ENCODE results near the gene BPIFB3. TPM values are rescaled to one million over a fixed set of nuclear protein-coding genes. Genes with fewer than 3 reads are reported as not detected.

BPIFB3 gene
- total and polyA plus RNA-seq, 11 donors: not detected

DNA sequence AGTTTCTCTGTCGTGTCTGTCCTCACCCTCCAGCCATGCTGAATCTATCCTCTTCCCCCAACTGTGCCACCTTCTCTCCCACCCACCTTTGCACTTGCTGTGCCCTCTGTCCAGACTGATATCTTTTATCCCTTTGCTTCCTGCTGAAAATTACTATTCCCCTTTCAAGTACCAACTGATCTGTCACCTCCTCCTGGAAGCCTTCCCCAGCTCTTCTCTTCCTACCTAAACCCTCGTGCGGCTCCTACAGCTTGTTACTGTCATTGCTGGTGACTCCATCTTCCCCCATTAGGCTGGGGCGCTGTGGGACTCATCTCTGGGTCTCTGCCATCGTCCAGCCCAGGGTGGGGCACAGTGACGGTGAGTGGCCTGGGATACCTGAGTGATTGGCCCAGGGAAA is 21.1 kb upstream of the BPIFB3 start:
- 78 to 84% (median 80%) methylated on average over 6 of the region's 6 CpGs for WGBS, 4 donors

DNA sequence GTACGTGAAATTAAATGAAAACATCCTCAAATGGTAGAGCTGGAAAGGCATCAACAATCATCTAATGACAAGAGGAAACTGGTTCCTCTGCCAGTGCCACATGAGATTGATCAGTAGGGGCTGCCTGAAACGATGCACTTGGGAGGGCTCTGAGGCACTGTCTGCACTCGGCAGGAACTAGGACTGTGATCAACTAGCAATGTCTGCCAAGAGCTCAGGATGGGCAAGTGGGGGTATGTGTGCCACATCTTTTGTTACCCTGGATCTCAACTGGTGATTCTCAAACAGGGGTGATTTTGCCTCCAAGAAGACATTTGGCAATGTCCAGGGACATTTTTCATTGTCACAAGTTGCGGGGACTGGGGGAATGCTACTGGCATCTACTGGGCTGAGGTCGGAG is 20.3 kb upstream of the BPIFB3 start:
- intact Hi-C loops (cut with DNase I): no loop called here
- Histone ChIP-seq H3K27me3 (no peaks in the 10 kb centered on the region), H3K4me1 (no peaks in the 10 kb centered on the region), H3K27ac (no peak overlapping the region), H3K36me3 (no peaks in the 10 kb centered on the region), H3K4me3 (no peak overlapping the region), H3K9me3 (peaks cover 0 to 6% (median 0%) of the 10 kb centered on the region in 12 donors)
- ATAC-seq (no peak), DNase-seq (no peak)
- WGBS, 4 donors: 65 to 78% (median 73%) methylated on average over 5 of the region's 5 CpGs
- no peak for TF ChIP-seq CTCF (IDR thresholded peaks at IDR 0.05)
- no peak for TF ChIP-seq POLR2A (IDR thresholded peaks at IDR 0.05)

More for the DNA sequence above, 21.1 kb upstream of the BPIFB3 start:
- peaks cover 0 to 6% (median 0%) of the 10 kb centered on the region in 12 donors for H3K9me3 ChIP-seq
- intact Hi-C loops (cut with DNase I): no loop called here
- no peak overlapping the region for H3K27ac ChIP-seq
- DNase-seq (no peak), ATAC-seq (no peak)
- TF ChIP-seq CTCF (IDR thresholded peaks at IDR 0.05): no peak
- no peak for TF ChIP-seq POLR2A (IDR thresholded peaks at IDR 0.05)
- H3K4me3 ChIP-seq: no peak overlapping the region
- H3K36me3 ChIP-seq: no peaks in the 10 kb centered on the region
- no peaks in the 10 kb centered on the region for H3K4me1 ChIP-seq
- H3K27me3 ChIP-seq: no peaks in the 10 kb centered on the region

DNA sequence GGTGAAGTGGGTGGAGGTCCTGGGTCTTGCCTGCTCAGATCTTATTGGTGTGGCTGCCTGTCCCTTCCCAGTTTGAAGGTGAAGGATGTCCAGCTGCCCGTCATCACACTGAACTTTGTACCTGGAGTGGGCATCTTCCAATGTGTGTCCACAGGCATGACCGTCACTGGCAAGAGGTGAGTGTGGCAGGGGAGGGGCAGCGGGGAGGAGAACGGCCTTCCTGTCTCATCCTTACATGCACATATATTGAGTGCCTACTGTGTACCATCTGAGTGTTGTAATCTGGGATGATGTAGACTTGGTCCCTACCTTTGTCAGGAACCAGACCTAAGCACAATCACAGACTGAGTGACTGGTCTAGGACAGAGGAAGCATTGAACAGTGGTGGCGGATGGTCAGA is 19.6 kb upstream of the BPIFB3 start:
- 76 to 92% (median 85%) methylated on average over 5 of the region's 5 CpGs for WGBS, 4 donors
- intact Hi-C loops (cut with DNase I): no loop called here
- Histone ChIP-seq H3K4me1 (no peaks in the 10 kb centered on the region), H3K4me3 (no peak overlapping the region), H3K36me3 (no peaks in the 10 kb centered on the region), H3K27me3 (no peaks in the 10 kb centered on the region), H3K27ac (no peak overlapping the region), H3K9me3 (peaks cover 0 to 6% (median 0%) of the 10 kb centered on the region in 12 donors)
- TF ChIP-seq CTCF (IDR thresholded peaks at IDR 0.05) (no peak), POLR2A (IDR thresholded peaks at IDR 0.05) (no peak)
- DNase-seq: no peak
- no peak for ATAC-seq

DNA sequence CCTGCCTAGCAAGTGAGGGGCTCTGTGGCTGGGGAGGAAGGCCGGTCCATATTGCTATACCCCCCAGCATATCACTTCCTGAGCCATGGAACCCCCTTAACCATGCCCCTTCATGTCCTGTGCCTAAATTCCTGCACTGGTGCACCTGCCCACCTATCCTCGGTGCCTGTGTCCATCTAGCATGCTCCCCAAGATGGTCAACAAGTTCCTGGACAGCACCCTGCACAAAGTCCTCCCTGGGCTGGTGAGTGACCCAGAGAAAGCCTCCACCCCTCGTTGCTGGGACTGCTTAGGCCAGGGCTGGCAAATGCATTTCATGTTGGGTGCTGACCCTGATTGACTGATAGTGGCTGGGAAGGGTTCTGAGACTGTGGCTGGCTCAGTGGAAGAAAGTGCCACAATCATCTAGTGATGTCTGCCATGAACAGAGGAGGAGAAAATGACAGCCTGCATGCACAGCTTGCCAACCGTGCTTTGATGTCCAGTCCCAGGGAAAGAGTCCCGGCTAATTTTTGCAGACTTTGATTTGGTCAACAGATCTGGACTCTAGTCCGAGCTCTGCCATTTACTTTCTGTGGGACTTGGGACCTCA is 18.7 kb upstream of the BPIFB3 start:
- no peaks in the 10 kb centered on the region for H3K27me3 ChIP-seq
- H3K27ac ChIP-seq: no peak overlapping the region
- no peak overlapping the region for H3K4me3 ChIP-seq
- peaks cover 0 to 6% (median 0%) of the 10 kb centered on the region in 12 donors for H3K9me3 ChIP-seq
- DNase-seq (no peak), ATAC-seq (no peak)
- no peak for TF ChIP-seq POLR2A (IDR thresholded peaks at IDR 0.05)
- no peak for TF ChIP-seq CTCF (IDR thresholded peaks at IDR 0.05)
- no peaks in the 10 kb centered on the region for H3K4me1 ChIP-seq
- H3K36me3 ChIP-seq: no peaks in the 10 kb centered on the region
- WGBS, 4 donors: 77 to 84% (median 82%) methylated on average over 4 to 6 of the region's 6 CpGs
- intact Hi-C loops (cut with DNase I): no loop called here

Data from heart left ventricle (tissue), 16 donors.